ENCODE results near the gene CAST.
"Not testable (repeated sequence)": the region's sequence is repeated elsewhere in the genome, so short reads cannot be mapped to it uniquely, and the experiment has no call there.

CAST gene

GRCh38 chr5:96741106-96741505 lies 78.9 kb downstream of the CAST start:
- no peak for DNase-seq (ENCODE audit: low read depth, low spot score)
- peak overlapping the region; percentile 35 for H3K27ac ChIP-seq

GRCh38 chr5:96741891-96742309 lies 79.7 kb downstream of the CAST start:
- peak overlapping the region; percentile 35 for H3K27ac ChIP-seq
- DNase-seq (ENCODE audit: low read depth, low spot score) = no peak

GRCh38 chr5:96742538-96742937 lies 80.4 kb downstream of the CAST start:
- peak overlapping the region; percentile 35 for H3K27ac ChIP-seq
- no peak for DNase-seq (ENCODE audit: low read depth, low spot score)

GRCh38 chr5:96743065-96743768 lies 81.0 kb downstream of the CAST start:
- peak overlapping the region; percentile 35 for H3K27ac ChIP-seq
- no peak for DNase-seq (ENCODE audit: low read depth, low spot score)

GRCh38 chr5:96743805-96744204 lies 81.6 kb downstream of the CAST start:
- peak overlapping the region; percentile 35 for H3K27ac ChIP-seq
- DNase-seq (ENCODE audit: low read depth, low spot score) = no peak

GRCh38 chr5:96744218-96744617 lies 82.0 kb downstream of the CAST start:
- H3K27ac ChIP-seq = peak overlapping the region; percentile 35
- DNase-seq (ENCODE audit: low read depth, low spot score) = not testable (repeated sequence)

- no peak overlapping the region for H3K27ac ChIP-seq
- DNase-seq (ENCODE audit: low read depth, low spot score) = no peak
These were observed 82.8 kb downstream of the CAST start for GRCh38 chr5:96745025-96745424.

- H3K27ac ChIP-seq = peak overlapping the region; percentile 14
- DNase-seq (ENCODE audit: low read depth, low spot score) = no peak
These were observed 83.8 kb downstream of the CAST start for GRCh38 chr5:96745844-96746531.

GRCh38 chr5:96747720-96748119 lies 85.5 kb downstream of the CAST start:
- no peak for DNase-seq (ENCODE audit: low read depth, low spot score)
- H3K27ac ChIP-seq = no peak overlapping the region

GRCh38 chr5:96750110-96750822 lies 88.1 kb downstream of the CAST start:
- no peak for DNase-seq (ENCODE audit: low read depth, low spot score)
- H3K27ac ChIP-seq = no peak overlapping the region

GRCh38 chr5:96751203-96752169 lies 89.3 kb downstream of the CAST start:
- H3K27ac ChIP-seq = peak overlapping the region; percentile 12

GRCh38 chr5:96752341-96753016 lies 90.3 kb downstream of the CAST start:
- no peak for DNase-seq (ENCODE audit: low read depth, low spot score)
- H3K27ac ChIP-seq = peak overlapping the region; percentile 12

More at GRCh38 chr5:96751203-96752169, 89.3 kb downstream of the CAST start:
- DNase-seq (ENCODE audit: low read depth, low spot score) = no peak

- no peak for DNase-seq (ENCODE audit: low read depth, low spot score)
- no peak overlapping the region for H3K27ac ChIP-seq
These were observed 90.8 kb downstream of the CAST start for GRCh38 chr5:96753017-96753397.

GRCh38 chr5:96753848-96754247 lies 91.7 kb downstream of the CAST start:
- H3K27ac ChIP-seq = no peak overlapping the region
- no peak for DNase-seq (ENCODE audit: low read depth, low spot score)

GRCh38 chr5:96755851-96756250 lies 93.7 kb downstream of the CAST start:
- DNase-seq (ENCODE audit: low read depth, low spot score) = no peak

GRCh38 chr5:96756985-96757384 lies 94.8 kb downstream of the CAST start:
- no peak for DNase-seq (ENCODE audit: low read depth, low spot score)
- H3K27ac ChIP-seq = no peak overlapping the region

More at GRCh38 chr5:96755851-96756250, 93.7 kb downstream of the CAST start:
- no peak overlapping the region for H3K27ac ChIP-seq

- DNase-seq (ENCODE audit: low read depth, low spot score) = no peak
These were observed 96.4 kb downstream of the CAST start for GRCh38 chr5:96758621-96759020.

GRCh38 chr5:96761618-96762017 lies 99.4 kb downstream of the CAST start:
- H3K27ac ChIP-seq = no peak overlapping the region
- DNase-seq (ENCODE audit: low read depth, low spot score) = no peak

More at GRCh38 chr5:96758621-96759020, 96.4 kb downstream of the CAST start:
- no peak overlapping the region for H3K27ac ChIP-seq

GRCh38 chr5:96763026-96763425 lies 100.8 kb downstream of the CAST start:
- DNase-seq (ENCODE audit: low read depth, low spot score) = no peak
- H3K27ac ChIP-seq = peak overlapping the region; percentile 19

All from epithelial cell of prostate (primary cell).